Liver (tissue), 3 donors: ENCODE measurements around the gene TRIO.

Experiments
- CTCF ChIP-seq: fragments of 150-350 bp; IDR thresholded peaks from 2 replicates; pipeline ENCODE4 v1.5.1; 2017; ENCODE audit warnings: improper control_type of control experiment, low read depth, low read length; ENCODE audit not compliant: missing input control
- HNF4G ChIP-seq: IDR thresholded peaks from 2 replicates; pipeline ENCODE4 v1.6.1; 2016; ENCODE audit warnings: antibody characterized with exemption
- JUND ChIP-seq, 2 donors: IDR thresholded peaks; 2 replicates each; pipeline ENCODE4 v1.6.1; 2016; ENCODE audit warnings: antibody characterized with exemption in 2 of 2
- REST ChIP-seq: IDR thresholded peaks from 2 replicates; pipeline ENCODE4 v1.6.1; 2016; ENCODE audit warnings: antibody characterized with exemption, mild to moderate bottlenecking
- ZBTB33 ChIP-seq: IDR thresholded peaks from 2 replicates; pipeline ENCODE4 v1.6.1; 2016; ENCODE audit warnings: antibody characterized with exemption
- donor health status: healthy.
- donor health status: healthy.

GRCh38 chr5:14199902-14200301 is 56.8 kb downstream of the TRIO start:
- TF ChIP-seq CTCF (no peak), JUND (IDR thresholded peaks at IDR 0.05) (no peak), ZBTB33 (no peak), REST (no peak), HNF4G (no peak)
